Measurements from ENCODE around the gene ABTB1.
"Not testable (repeated sequence)": the region's sequence is repeated elsewhere in the genome, so short reads cannot be mapped to it uniquely, and the experiment has no call there.

ABTB1 gene

DNA sequence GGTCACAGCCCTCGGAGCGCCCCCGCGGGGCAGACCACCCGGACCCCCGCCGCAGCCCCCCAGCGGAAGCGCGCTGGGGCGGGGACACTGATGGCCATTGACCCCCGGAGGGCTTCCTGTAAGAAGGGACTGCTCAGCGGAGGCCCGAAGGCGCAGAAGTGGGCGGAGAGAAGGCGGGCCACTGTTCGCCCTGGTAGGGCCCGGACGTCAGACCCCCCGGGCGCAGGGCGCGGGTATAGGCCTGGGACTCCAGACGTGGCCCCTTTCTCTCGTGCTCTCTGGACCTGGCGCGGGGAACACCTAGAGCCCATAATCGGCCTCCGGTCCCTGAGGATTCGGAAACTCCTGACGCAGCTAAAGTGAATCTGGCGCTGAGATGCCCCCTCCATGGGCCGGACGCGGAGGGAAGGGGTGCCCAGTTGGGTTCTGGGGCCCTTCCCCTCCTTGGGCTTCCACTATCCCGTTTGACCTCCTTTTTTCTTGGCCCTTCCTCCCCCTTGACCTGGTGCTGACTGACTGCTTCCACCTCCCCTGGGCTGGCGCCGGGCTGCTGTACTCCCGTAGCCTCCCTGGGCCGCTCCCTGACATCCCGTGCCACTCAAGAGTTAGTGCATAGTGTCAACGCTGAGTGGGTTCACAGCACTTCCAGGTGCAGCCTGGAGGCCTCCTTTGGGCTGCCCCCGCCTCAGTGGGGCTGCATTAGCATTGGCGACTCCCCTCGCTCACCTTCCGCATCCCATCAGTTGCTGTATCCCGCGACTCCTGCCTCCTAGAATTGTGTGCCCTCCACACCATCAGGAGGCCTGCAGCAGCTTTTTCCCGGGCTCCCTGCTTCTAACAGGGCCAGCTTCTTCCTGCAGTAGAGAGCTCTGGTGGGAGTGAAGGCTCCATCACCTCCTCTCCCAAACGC, 694 bp downstream of the ABTB1 start:
- DNase-seq, result no peak

GRCh38 chr3:127674101-127674721, 1.5 kb downstream of the ABTB1 start:
- DNase-seq, result no peak

DNA sequence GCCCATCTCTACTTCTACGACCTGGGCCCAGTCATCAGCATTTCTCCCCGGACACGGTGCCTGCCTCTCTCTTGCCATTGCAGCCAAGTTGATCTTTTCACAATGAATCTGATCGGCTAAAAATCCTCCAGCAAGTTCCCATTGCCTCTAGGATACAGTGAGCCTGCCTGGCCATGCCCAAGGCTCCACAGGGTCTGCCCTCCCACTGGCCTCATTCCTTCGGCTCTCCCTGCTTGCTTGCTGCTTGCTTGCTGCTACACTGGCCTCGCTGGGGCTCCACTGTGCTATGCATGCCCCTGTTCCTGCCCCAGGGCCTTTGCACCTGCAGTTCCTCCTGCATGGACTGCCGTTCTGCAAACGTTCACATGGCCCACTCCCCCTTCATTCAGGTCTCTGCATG, 2.0 kb downstream of the ABTB1 start:
- no peak for DNase-seq

DNA sequence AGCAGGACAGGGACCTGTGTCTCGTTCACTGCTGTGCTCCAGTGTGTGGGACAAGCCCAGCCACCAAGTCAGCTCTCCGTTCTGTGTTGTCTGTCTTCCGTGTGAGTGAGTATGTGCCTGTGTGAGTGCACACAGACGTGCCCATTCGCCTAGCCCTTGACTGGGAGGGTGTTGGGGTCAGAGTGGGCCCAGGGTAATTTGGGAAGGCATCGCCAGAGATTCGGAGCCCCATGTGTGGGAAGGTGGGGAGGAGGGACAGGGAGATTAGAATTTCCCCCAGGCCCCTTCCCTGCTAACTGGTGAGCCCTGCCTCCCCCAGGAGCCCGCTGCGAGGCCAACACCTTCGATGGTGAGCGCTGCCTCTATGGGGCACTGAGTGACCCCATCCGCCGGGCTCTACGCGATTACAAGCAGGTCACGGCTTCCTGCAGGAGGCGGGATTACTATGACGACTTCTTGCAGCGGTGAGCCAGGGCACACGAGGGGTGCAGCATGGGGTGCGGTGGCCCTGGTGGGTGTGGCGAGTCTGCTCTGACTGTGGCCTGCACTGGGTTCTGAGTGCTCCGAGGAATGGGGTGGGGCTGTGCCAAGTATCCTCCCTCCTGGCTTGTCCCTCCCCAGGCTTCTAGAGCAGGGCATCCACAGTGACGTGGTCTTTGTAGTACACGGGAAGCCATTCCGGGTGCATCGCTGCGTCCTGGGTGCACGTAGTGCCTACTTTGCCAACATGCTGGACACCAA, 3.1 kb downstream of the ABTB1 start:
- DNase-seq, result no peak

DNA sequence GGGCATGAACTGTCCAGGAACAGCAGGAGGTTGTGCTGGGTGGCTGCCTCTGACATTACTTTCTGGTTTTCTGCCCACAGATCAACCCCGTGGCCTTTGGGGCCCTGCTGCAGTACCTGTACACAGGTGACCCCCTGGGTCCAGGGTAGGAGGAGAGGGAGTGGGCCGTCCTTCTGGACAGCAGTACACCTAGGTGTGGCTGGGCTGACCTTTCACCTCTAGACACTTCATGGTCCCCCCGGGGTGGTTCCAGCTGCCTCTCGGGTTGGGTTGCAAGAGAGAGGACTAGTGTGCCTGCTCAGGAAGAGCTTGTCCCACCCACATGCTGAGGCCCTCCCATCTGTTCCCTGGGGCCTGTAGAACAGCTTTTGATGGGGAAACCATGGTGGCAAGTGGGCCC, 3.7 kb downstream of the ABTB1 start:
- DNase-seq, result no peak

DNA sequence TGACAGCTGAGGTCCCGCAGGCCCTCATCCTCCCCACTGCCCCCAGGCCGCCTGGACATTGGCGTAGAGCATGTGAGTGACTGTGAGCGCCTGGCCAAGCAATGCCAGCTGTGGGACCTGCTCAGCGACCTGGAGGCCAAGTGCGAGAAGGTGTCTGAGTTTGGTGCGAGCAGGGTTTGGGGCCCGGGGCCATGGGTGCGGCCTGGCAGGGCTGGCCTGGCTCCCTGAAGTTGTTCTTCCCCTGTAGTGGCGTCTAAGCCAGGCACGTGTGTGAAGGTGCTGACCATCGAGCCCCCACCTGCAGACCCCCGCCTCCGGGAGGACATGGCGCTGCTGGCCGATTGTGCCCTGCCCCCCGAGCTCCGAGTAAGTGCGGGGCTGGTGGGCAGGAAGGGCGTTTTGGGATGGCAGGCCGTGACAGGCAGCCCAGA, 4.2 kb downstream of the ABTB1 start:
- no peak for DNase-seq

GRCh38 chr3:127677541-127678314, 5.0 kb downstream of the ABTB1 start:
- no peak for DNase-seq

DNA sequence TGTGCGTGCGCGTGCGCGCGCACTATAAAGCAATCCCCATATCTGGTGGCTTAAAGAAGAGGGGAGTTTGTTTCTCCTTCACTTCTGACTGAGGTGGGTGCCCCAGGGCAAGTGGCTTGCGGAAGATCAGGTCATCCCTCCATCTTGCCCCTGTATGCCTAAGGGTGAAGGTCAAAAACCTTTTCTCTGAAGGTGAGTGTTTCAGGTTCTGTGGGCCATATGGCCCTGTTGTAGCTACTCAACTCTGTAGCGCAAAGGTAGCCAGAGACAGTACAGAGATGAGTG, 5.5 kb downstream of the ABTB1 start:
- no peak for DNase-seq

DNA sequence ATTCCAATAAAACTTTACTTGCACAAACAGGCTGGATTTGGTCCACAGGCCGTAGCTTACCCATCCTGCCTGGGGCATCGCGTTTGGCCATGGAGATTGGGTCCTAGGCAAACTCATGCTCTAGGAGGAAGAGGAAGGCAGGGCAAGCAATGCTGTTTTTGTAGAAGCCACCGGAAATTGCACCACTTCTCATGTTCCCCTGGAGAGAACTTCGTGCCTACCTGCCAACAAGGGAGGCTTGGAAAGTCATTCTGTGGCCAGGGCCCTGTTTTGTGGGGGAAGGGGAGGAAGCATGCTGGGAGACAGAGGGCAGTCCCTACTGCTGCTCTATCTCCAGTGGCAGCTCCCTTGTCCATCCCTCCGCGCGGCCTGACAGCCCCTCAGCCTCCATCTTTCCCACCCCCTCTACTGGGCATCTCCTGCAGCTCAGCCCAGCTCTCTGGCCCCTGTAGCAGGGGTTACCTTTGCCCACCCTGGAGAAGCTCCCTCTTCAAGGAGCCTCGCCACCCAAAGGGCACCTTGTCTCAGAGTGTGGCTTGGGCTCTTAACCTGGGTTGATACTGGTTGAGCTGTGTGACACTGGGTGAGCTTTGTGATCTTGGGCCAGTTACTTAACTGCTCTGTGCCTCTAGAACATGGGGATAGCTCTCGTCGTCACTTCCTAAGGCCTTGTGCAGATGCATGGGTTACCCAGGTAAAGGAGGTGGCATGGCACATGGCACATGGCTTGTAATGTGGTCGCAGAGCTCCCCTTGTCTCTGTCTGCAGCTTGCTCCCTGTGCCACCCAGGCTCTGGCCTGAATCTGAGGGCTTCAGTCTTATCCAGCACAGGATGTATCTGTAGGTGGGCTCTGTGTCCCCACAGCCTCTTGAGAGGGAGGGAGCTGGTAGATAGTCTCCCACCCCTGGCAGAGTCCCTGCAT, 6.1 kb downstream of the ABTB1 start:
- no peak for DNase-seq

- no peak for DNase-seq
Measured at GRCh38 chr3:127679534-127680145, 6.9 kb downstream of the ABTB1 start.

GRCh38 chr3:127680146-127680661, 7.5 kb downstream of the ABTB1 start:
- DNase-seq, result no peak

DNA sequence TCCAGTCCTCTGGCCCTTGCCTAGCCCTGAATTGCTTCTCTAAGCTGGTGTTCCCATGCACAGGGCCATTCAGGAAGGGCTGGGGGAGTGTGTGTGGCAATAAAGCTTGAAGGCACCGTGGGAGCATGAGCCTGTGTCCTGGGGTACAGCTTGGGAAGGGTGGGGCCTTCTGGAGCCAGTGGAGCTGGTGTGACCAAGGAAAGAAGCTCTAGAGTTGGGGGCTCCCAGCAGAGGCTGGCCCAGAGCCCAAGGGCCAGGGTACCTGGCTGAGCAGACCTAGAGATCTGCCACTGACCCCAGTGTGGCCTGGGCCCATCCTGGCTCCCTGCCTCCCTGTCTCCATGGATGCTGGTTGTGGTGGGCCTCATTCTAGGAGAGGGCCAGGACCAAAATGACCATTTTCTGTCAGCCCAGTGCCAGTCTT, 8.1 kb downstream of the ABTB1 start:
- DNase-seq, result no peak

DNA sequence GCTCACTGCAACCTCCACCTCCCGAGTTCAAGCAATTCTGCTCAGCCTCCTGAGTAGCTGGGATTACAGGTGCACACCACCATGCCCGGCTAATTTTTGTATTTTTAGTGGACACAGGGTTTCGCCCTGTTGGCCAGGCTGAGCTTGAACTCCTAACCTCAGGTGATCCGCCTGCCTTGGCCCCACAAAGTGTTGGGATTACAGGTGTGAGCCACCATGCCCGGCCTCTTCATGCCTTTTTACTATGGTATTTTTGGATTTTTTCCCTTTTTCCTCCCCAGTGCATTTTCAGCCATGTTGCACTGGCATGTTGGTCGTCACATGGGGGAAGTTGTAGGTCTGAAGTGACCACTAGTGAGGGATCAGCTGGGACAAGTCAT, 9.4 kb downstream of the ABTB1 start:
- DNase-seq, result not testable (repeated sequence)

GRCh38 chr3:127682561-127682960, 9.8 kb downstream of the ABTB1 start:
- no peak for DNase-seq

GRCh38 chr3:127684871-127685707, 12.3 kb downstream of the ABTB1 start:
- DNase-seq, result no peak

- no peak for DNase-seq
Measured at GRCh38 chr3:127685708-127686511, 13.2 kb downstream of the ABTB1 start.

- DNase-seq, result no peak
Measured at GRCh38 chr3:127686512-127686894, 13.8 kb downstream of the ABTB1 start.

GRCh38 chr3:127687228-127687737, 14.5 kb downstream of the ABTB1 start:
- no peak for DNase-seq

DNA sequence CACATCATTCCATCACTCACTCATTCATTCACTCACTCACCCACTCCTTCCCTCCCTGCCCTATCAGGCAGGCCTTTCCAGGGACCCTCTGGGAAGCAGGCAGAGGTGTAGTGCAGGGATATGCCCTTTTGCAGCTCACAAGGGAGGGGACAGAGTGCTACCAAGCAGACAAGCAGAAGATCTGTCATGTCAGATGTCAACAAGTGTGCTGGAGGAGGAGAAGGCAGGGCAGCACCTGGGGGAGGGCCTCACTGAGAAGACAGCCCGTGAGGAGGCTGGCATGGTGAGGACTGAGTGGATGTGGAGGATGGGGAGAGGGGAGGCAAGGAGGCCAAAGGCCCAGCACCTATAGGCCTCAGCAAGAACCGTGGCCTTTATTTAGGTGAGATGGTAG, 15.3 kb downstream of the ABTB1 start:
- DNase-seq, result no peak
